ENCODE results near the gene TPTE.
"Not testable (repeated sequence)": the region's sequence is repeated elsewhere in the genome, so short reads cannot be mapped to it uniquely, and the experiment has no call there.

DNA sequence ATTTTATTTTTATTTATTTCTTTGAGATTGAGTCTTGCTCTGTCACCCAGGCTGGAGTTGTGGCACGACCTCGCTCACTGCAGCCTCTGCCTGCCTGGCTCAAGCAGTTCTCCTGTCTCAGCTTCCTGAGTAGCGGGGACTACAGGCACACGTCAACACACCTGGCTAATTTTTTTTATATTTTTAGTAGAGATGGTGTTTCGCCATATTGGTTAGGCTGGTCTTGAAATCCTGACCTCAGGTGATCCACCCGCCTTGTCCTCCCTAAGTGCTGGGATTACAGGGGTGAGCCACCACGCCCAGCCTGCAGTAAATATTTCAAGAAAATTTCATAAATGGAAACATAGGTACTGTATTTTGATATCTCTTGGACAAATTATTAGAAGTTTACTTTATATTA is 43.6 kb upstream of the TPTE start:
- TF ChIP-seq, protein P1, sequence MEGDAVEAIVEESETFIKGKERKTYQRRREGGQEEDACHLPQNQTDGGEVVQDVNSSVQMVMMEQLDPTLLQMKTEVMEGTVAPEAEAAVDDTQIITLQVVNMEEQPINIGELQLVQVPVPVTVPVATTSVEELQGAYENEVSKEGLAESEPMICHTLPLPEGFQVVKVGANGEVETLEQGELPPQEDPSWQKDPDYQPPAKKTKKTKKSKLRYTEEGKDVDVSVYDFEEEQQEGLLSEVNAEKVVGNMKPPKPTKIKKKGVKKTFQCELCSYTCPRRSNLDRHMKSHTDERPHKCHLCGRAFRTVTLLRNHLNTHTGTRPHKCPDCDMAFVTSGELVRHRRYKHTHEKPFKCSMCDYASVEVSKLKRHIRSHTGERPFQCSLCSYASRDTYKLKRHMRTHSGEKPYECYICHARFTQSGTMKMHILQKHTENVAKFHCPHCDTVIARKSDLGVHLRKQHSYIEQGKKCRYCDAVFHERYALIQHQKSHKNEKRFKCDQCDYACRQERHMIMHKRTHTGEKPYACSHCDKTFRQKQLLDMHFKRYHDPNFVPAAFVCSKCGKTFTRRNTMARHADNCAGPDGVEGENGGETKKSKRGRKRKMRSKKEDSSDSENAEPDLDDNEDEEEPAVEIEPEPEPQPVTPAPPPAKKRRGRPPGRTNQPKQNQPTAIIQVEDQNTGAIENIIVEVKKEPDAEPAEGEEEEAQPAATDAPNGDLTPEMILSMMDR (conservative IDR thresholded peaks at IDR 0.05 in 1 of 2, IDR thresholded peaks at IDR 0.05 in 1 of 2; ENCODE audit: extremely low read depth in 1 of 2, insufficient read depth in 1 of 2, low read depth in 1 of 2, low read length in 2 of 2), result not testable (repeated sequence)
- not testable (repeated sequence) for TF ChIP-seq EZH2 (IDR thresholded peaks at IDR 0.05; ENCODE audit: borderline replicate concordance, low read length)

Data from mammary epithelial cell (primary cell).